GM18505 (cell line): ENCODE measurements around the gene ALDOA.
"Not testable (repeated sequence)": the region's sequence is repeated elsewhere in the genome, so short reads cannot be mapped to it uniquely, and the experiment has no call there.

Experiments used
- ATAC-seq: cut with Tn5 transposase; IDR thresholded peaks from one replicate; pipeline ENCODE4 v1.9.1; 2021; ENCODE audit not compliant: unreplicated experiment
- POLR2A ChIP-seq: IDR thresholded peaks from 4 replicates; pipeline ENCODE4 v1.6.1; 2011; ENCODE audit warnings: borderline replicate concordance; ENCODE audit not compliant: insufficient read depth, insufficient read length; ENCODE audit errors: extremely low read depth

Gene ALDOA

GRCh38 chr16:30030011-30030685, 35.4 kb upstream of the ALDOA start:
- no peak for TF ChIP-seq POLR2A
- no peak for ATAC-seq

DNA sequence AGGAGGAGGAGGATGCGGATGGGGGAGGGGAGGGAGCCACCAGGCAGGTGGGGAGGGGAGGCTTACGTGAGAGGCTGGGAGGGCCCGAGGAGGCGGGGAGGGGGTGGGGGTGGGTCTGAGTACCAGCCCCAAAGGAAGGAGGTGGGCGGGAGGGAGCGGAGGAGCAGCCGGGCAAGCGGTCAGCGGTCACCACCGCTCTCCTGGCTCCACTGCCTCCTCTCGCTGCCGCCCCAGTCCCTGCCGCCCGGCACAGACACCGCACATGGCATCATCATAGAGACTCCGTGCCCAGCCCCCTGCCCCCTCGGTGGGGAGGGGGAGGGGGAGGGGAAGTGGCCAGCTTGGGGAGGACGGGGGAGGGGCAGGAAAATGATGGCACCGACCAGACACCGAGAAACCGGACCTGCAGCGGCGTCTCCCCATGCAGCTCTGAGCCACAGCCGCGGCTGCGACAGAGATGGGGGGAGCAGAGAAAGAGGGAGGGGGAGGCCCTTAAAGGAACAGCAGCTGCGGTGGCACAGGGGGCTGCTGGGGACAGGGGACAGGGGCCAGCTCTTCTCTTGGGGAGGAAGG, 34.6 kb upstream of the ALDOA start, which contains the start of gene TLCD3B:
Gene TLCD3B, minus strand, starts transcription at position 431 of the 573 bp plus-strand sequence. CDS start 744 bp downstream, outside the sequence.
- no peak for ATAC-seq
- no peak for TF ChIP-seq POLR2A

- TF ChIP-seq POLR2A, result no peak
- no peak for ATAC-seq
Observed at GRCh38 chr16:30031477-30031918, 34.1 kb upstream of the ALDOA start.

DNA sequence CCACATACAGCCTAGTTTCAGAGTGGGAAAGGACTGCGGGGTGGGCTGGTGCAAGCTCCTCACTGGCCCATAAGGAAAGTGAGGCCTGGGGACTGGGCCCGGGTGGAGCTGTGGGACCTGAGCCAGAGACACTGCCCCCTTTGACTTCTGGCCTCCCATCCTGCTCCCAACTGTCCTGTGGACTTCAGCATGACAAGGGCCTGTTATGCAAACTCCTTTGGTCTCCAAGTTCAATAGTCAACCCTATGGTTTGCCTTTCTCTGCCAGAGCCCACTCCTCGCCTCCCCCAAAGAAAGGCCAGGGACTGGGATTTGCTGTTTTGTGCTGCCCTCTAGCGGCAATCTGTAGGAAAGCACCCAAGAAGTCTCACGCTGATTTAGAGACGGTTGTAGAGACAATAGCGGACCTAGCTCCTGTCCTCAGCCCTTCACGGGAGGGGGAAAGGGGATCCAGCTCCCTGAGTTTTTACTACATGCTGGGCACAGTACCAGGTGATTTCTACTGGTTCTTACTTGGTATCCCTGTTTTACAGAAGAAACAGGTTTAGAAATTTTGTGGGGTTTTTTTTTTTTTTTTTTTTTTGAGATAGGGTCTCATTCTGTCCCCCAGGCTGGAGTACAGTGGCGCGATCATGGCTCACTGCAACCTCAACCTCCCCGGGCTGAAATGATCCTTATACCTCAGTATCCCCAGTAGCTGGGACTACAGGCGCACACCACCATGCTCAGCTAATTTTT, 33.3 kb upstream of the ALDOA start:
- ATAC-seq, result no peak
- no peak for TF ChIP-seq POLR2A

DNA sequence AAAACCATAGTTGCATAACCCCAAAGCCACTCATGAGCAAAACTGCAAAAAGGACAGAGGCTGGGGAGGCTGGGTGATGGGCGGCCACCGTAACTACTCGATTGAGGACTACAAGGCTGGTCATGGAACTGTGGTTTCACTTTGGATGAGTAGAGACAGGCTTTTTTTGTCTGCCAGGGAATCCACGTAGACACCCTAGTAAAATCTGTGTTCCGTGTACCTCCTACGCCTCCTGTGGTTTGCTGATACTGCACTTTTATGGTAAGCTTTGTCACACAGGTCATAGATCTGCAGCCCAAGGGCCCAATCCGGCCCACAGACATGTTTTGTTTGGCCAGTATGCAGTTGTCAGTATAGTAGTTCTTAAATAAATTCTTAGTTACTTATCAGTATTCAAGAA, 32.3 kb upstream of the ALDOA start:
- no peak for TF ChIP-seq POLR2A
- ATAC-seq, result no peak

DNA sequence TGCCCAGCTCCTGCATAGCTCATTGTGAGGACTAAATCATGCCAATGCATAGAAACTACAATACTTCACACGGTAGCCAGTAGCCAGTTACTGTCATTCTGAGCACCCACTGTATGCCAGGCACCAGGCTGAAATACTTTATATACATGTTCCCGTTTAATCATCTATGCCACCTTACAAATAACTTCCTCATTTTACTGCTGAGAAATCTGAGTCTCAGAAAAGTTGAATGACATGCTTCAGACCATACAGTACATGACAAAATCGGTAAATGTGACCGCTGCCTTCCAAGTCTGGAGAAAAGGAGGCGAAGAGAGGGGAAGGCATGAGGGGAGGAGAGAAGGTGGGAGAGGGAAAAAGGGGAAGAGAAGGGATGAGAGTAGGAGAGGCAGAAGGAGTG, 25.3 kb upstream of the ALDOA start:
- ATAC-seq, result no peak
- TF ChIP-seq POLR2A, result no peak

DNA sequence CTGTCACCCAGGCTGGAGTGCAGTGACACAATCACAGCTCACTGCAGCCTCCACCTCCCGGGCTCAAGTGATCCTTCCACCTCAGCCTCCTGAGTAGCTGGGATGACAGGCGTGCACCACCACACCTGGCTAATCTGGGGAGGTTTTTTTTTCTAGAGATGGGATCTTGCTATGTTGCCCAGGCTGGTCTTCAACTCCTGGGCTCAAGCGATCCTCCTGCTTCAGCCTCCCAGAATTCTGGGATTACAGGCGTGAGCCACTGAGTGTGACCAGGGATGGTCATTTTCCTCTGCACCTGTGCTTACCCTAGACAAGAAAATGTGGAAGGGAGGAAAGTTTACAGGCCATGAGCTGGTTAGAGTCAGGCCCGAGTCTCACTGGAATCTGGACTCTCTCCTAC, 24.9 kb upstream of the ALDOA start:
- ATAC-seq, result not testable (repeated sequence)

- no peak for TF ChIP-seq POLR2A
- no peak for ATAC-seq
Observed at GRCh38 chr16:30041841-30042240, 23.7 kb upstream of the ALDOA start.

DNA sequence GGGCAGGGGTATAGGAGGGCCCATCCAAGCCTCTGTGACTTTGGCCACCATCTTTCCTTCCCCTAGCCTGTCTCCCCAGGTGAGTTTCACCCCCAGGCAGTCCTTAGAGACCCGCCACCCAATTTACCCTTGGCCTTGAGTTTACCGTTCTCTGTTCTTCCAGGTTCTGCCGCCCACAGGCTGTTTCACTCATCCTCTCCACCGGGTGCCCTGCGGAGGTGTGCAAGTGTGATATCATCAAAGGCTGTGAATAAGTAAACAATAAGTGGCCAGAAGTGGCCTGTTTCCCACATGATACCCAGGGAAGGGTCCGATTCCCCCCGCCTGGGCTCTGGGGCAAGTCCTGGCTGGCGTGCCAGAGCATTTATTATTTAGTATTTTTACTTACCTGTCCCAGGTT, 19.4 kb upstream of the ALDOA start:
- ATAC-seq, result no peak
- no peak for TF ChIP-seq POLR2A

DNA sequence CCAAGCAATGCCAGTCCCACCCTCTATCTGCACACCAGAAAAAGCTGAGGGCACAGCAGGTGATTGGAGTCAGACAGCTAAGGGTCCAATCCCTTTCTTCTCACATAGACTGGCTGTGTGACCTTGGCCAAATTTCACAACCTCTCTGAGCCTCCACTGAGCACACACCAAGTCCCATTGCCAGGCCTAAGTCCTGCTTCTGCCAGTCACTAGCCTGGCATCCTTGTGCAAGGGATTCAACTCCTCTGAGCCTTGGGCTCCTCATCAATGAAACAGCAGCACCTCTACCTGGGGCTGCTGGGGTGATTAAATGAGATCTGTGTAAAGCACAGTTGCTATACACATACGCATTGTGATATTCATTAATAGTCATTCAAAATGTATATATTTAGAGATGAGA, 19.0 kb upstream of the ALDOA start:
- ATAC-seq, result no peak
- no peak for TF ChIP-seq POLR2A

- no peak for ATAC-seq
- TF ChIP-seq POLR2A, result no peak
Observed at GRCh38 chr16:30049871-30050270, 15.7 kb upstream of the ALDOA start.

- no peak for TF ChIP-seq POLR2A
- no peak for ATAC-seq
Observed at GRCh38 chr16:30051518-30051917, 14.0 kb upstream of the ALDOA start.

GRCh38 chr16:30052671-30053372, 12.7 kb upstream of the ALDOA start:
- no peak for TF ChIP-seq POLR2A
- peak; percentile 66 for ATAC-seq
